IMR-90 (cell line): ENCODE measurements around the gene NR5A1. TPM values are rescaled to one million over a fixed set of nuclear protein-coding genes. Genes with fewer than 3 reads are reported as not detected.
A peak's percentile ranks its signal among the peaks of the same experiment; 100 is the strongest.

Source experiments
- ATAC-seq: fragments of 200-7000 bp; cut with Tn5 transposase; 2 replicates; pipeline ENCODE4 v1.9.1; 2020; ENCODE audit warnings: low read depth, mild to moderate bottlenecking, moderate library complexity
- BruUV-seq: library from RNA; stranded (reverse); fragments of 400-500 nt; replicated peaks from 2 replicates; lab custom pipeline; 2021; lab: Mats Ljungman, UMichigan
- CTCF ChIA-PET: fragments of 300-600 bp; formaldehyde crosslinking; extraction: SDS; loops from one replicate; lab custom pipeline; 2021; ENCODE audit warnings: antibody characterized with exemption; lab: Yijun Ruan, JAX
- POLR2A ChIA-PET: fragments of 300-600 bp; sonication (Branson Sonifier 250); formaldehyde crosslinking; loops from one replicate; lab custom pipeline; 2022; ENCODE audit warnings: antibody characterized with exemption; ENCODE audit not compliant: unreplicated experiment; lab: Charles Lee
- DNase-seq: peaks from one replicate; pipeline ENCODE4 v3.0.0; 2013
- H2AFZ ChIP-seq: replicated peaks from 2 replicates; pipeline ENCODE3; 2013; ENCODE audit warnings: low read length, mild to moderate bottlenecking; ENCODE audit not compliant: poor library complexity
- H2AK5ac ChIP-seq: 2 replicates; pipeline ENCODE4 v1.6.1; 2013; ENCODE audit warnings: low read depth, low read length, inconsistent platforms
- H2AK9ac ChIP-seq: replicated peaks from 2 replicates; pipeline ENCODE3; 2013; ENCODE audit warnings: mild to moderate bottlenecking, low read depth, low read length, moderate library complexity; ENCODE audit not compliant: poor library complexity
- H2BK120ac ChIP-seq: 2 replicates; pipeline ENCODE4 v1.6.1; 2013; ENCODE audit warnings: low read depth, low read length, inconsistent platforms
- H2BK15ac ChIP-seq: 3 replicates; pipeline ENCODE4 v1.6.1; 2013; ENCODE audit warnings: low read depth, low read length, inconsistent platforms
- H2BK20ac ChIP-seq: 2 replicates; pipeline ENCODE4 v1.6.1; 2013; ENCODE audit warnings: low read depth, mild to moderate bottlenecking, inconsistent platforms, low read length, moderate library complexity
- H2BK5ac ChIP-seq: 2 replicates; pipeline ENCODE4 v1.6.1; 2013; ENCODE audit warnings: mild to moderate bottlenecking, low read depth, low read length, inconsistent platforms; ENCODE audit not compliant: poor library complexity, severe bottlenecking
- H3K14ac ChIP-seq: replicated peaks from 2 replicates; pipeline ENCODE4 v1.6.1; 2013; ENCODE audit warnings: low read depth, low read length, inconsistent platforms
- H3K18ac ChIP-seq: 2 replicates; pipeline ENCODE4 v1.6.1; 2013; ENCODE audit warnings: low read depth, low read length, control low read depth
- H3K23ac ChIP-seq: 2 replicates; pipeline ENCODE4 v1.6.1; 2013; ENCODE audit warnings: low read depth, low read length, inconsistent platforms
- H3K27ac ChIP-seq: 2 replicates; pipeline ENCODE4 v1.5.1; 2013; ENCODE audit warnings: mild to moderate bottlenecking, control low read depth, low read length; ENCODE audit not compliant: insufficient read depth
- H3K27me3 ChIP-seq: 2 replicates; pipeline ENCODE4 v1.6.1; 2013; ENCODE audit warnings: low read length; ENCODE audit not compliant: control insufficient read depth, insufficient read depth
- H3K36me3 ChIP-seq: 2 replicates; pipeline ENCODE4 v1.6.1; 2013; ENCODE audit warnings: low read length, mixed read lengths; ENCODE audit not compliant: control insufficient read depth, insufficient read depth
- H3K4ac ChIP-seq: 2 replicates; pipeline ENCODE4 v1.6.1; 2013; ENCODE audit warnings: low read depth, low read length, inconsistent platforms
- H3K4me1 ChIP-seq: 2 replicates; pipeline ENCODE4 v1.6.1; 2013; ENCODE audit warnings: low read length, mixed read lengths; ENCODE audit not compliant: control insufficient read depth, insufficient read depth
- H3K4me2 ChIP-seq: 2 replicates; pipeline ENCODE4 v1.6.1; 2013; ENCODE audit warnings: low read depth, mild to moderate bottlenecking, control low read depth, low read length, moderate library complexity
- H3K4me3 ChIP-seq: 2 replicates; pipeline ENCODE4 v1.5.1; 2013; ENCODE audit warnings: low read depth, mild to moderate bottlenecking, control low read depth, low read length, moderate library complexity; ENCODE audit not compliant: insufficient read depth
- H3K56ac ChIP-seq: 2 replicates; pipeline ENCODE4 v1.6.1; 2013; ENCODE audit warnings: low read length, inconsistent platforms; ENCODE audit not compliant: insufficient read depth; ENCODE audit errors: extremely low read depth
- H3K79me1 ChIP-seq, 2 experiments: 2 replicates each; pipeline ENCODE4 v1.6.1; 2013; ENCODE audit warnings: low read length in 2 of 2, inconsistent platforms in 1 of 2, low read depth in 1 of 2
- H3K9ac ChIP-seq: 2 replicates; pipeline ENCODE4 v1.6.1; 2013; ENCODE audit warnings: low read depth, low read length, control low read depth
- H3K9me1 ChIP-seq: 2 replicates; pipeline ENCODE4 v1.6.1; 2013; ENCODE audit warnings: low read length, inconsistent platforms; ENCODE audit not compliant: insufficient read depth
- H3K9me3 ChIP-seq: 2 replicates; pipeline ENCODE4 v1.6.1; 2013; ENCODE audit warnings: low read length; ENCODE audit not compliant: control insufficient read depth, insufficient read depth
- H4K20me1 ChIP-seq: 2 replicates; pipeline ENCODE4 v1.6.1; 2013; ENCODE audit warnings: low read length, inconsistent platforms; ENCODE audit not compliant: insufficient read depth
- H4K5ac ChIP-seq: 2 replicates; pipeline ENCODE4 v1.6.1; 2013; ENCODE audit warnings: mild to moderate bottlenecking, low read depth, low read length, control low read depth
- H4K8ac ChIP-seq, 2 experiments: 2 replicates each; pipeline ENCODE4 v1.6.1; 2013; ENCODE audit warnings: low read depth in 2 of 2, low read length in 2 of 2, control low read depth in 1 of 2, inconsistent platforms in 1 of 2
- H4K91ac ChIP-seq: 2 replicates; pipeline ENCODE4 v1.6.1; 2013; ENCODE audit warnings: low read depth, low read length, inconsistent platforms; ENCODE audit not compliant: insufficient read depth
- BHLHE40 ChIP-seq: fragments of 150-350 bp; IDR thresholded peaks from 2 replicates; pipeline ENCODE4 v1.6.1; 2016; ENCODE audit warnings: mild to moderate bottlenecking, low read depth, low read length
- CHD1 ChIP-seq: IDR thresholded peaks from 2 replicates; pipeline ENCODE4 v1.6.1; 2012; ENCODE audit warnings: low read depth, low read length, improper control_type of control experiment
- ELK1 ChIP-seq: fragments of 150-350 bp; IDR thresholded peaks from 2 replicates; pipeline ENCODE4 v1.6.1; 2016; ENCODE audit warnings: low read depth, mild to moderate bottlenecking, low read length, moderate library complexity, borderline replicate concordance
- FOS ChIP-seq: fragments of 150-350 bp; IDR thresholded peaks from 2 replicates; pipeline ENCODE4 v1.6.1; 2016; ENCODE audit warnings: low read depth, low read length
- MAFK ChIP-seq: IDR thresholded peaks from 2 replicates; pipeline ENCODE4 v1.6.1; 2012; ENCODE audit warnings: low read depth, low read length, improper control_type of control experiment
- MAZ ChIP-seq: IDR thresholded peaks from 2 replicates; pipeline ENCODE4 v1.6.1; 2012; ENCODE audit warnings: low read depth, mild to moderate bottlenecking, low read length, improper control_type of control experiment, moderate library complexity, borderline replicate concordance
- MXI1 ChIP-seq: IDR thresholded peaks from 2 replicates; pipeline ENCODE4 v1.6.1; 2012; ENCODE audit warnings: low read depth, mild to moderate bottlenecking, low read length, moderate library complexity, borderline replicate concordance
- POLR2A ChIP-seq: IDR thresholded peaks from 2 replicates; pipeline ENCODE4 v1.6.1; 2012; ENCODE audit warnings: mild to moderate bottlenecking, low read depth, low read length
- RAD21 ChIP-seq: IDR thresholded peaks from 2 replicates; pipeline ENCODE4 v1.6.1; 2012; ENCODE audit warnings: low read length, improper control_type of control experiment
- RCOR1 ChIP-seq: IDR thresholded peaks from 2 replicates; pipeline ENCODE4 v1.6.1; 2012; ENCODE audit warnings: mild to moderate bottlenecking, low read length, improper control_type of control experiment; ENCODE audit not compliant: insufficient replicate concordance
- SMC3 ChIP-seq: fragments of 150-350 bp; IDR thresholded peaks from 2 replicates; pipeline ENCODE4 v1.6.1; 2016; ENCODE audit warnings: low read depth, mild to moderate bottlenecking, antibody characterized with exemption, low read length, moderate library complexity
- WGBS, 2 experiments: methylation state at CpG; one replicate each; pipeline versions ENCODE4 v1.1.5 to v1.1.7; 2013; ENCODE audit warnings: missing lambda C conversion rate in 2 of 2; ENCODE audit not compliant: insufficient read length in 1 of 2; ENCODE audit errors: extremely low coverage in 2 of 2; 5-methylcytosine and 5-hydroxymethylcytosine counted together
- dilution Hi-C: fragments of 300-500 bp; cut with HindIII; formaldehyde crosslinking; loops from one replicate; pipeline ENCODE4 v1.14.3; 2018; ENCODE audit warnings: low sequenced_read_pairs; ENCODE audit not compliant: unreplicated experiment
- in situ Hi-C: fragments of 300-500 bp; cut with MboI; formaldehyde crosslinking; loops from 3 replicates; pipeline ENCODE4 v1.14.3; 2019; ENCODE audit warnings: low sequenced_read_pairs, inconsistent platforms, mixed read lengths
- intact Hi-C: fragments of 100-400 bp; cut with micrococcal nuclease; formaldehyde crosslinking; loops from 2 replicates; pipeline ENCODE4 v1.10.0; 2022
- polyA plus RNA-seq, 3 experiments: library from polyadenylated mRNA; depleted of rRNA; stranded (reverse); fragments of >200 nt; gene quantifications; 2 replicates each; pipeline ENCODE4 v1.2.3, GENCODE V29; 2012; ENCODE audit warnings: low replicate concordance in 1 of 3
- total RNA-seq: library from RNA; depleted of rRNA; stranded (reverse); fragments of >200 nt; gene quantifications from 2 replicates; pipeline ENCODE4 v1.2.3, GENCODE V29; 2012

The NR5A1 gene
- total and polyA plus RNA-seq, 2 of the 4 experiments (the other 2 are of a cell fraction): not detected

- Histone ChIP-seq H2BK20ac (no peak overlapping the region), H3K4me1 (no peaks in the 10 kb centered on the region), H4K20me1 (no peaks in the 10 kb centered on the region), H2AK5ac (no peak overlapping the region), H2AK9ac (no peak overlapping the region), H3K23ac (no peak overlapping the region), H3K56ac (no peak overlapping the region), H3K4me2 (no peak overlapping the region), H3K18ac (no peak overlapping the region), H4K5ac (no peak overlapping the region), H2BK15ac (no peak overlapping the region), H3K27me3 (peaks cover 59% of the 10 kb centered on the region), H2BK5ac (no peak overlapping the region), H2BK120ac (no peak overlapping the region), H3K9me1 (no peaks in the 10 kb centered on the region), H4K91ac (no peak overlapping the region), H3K9me3 (no peaks in the 10 kb centered on the region), H3K27ac (no peak overlapping the region), H4K8ac (no peak overlapping the region), H3K79me1 (no peaks in the 10 kb centered on the region), H3K9ac (no peak overlapping the region), H3K4ac (no peak overlapping the region), H2AFZ (peak overlapping the region; percentile 87), H3K36me3 (no peaks in the 10 kb centered on the region), H3K4me3 (no peak overlapping the region), H3K14ac (no peak overlapping the region)
- BruUV-seq: no TSS peak
- dilution Hi-C loops (no loop called here), in situ Hi-C loops (no loop called here), intact Hi-C loops (no loop called here)
- DNase-seq (no peak), ATAC-seq (no peak)
- POLR2A ChIA-PET: no interaction called here
- 42% methylated on average over 8 of the region's 19 CpGs; no CpG with 5 or more reads in 1 of the 2 experiments for WGBS, 2 experiments
- CTCF ChIA-PET: no interaction called here
- TF ChIP-seq POLR2A: no peak
- no peak for TF ChIP-seq CHD1
- no peak for TF ChIP-seq SMC3
- no peak for TF ChIP-seq RCOR1
- TF ChIP-seq MXI1: no peak
- no peak for TF ChIP-seq BHLHE40
- TF ChIP-seq ELK1: no peak
- TF ChIP-seq MAFK: no peak
- TF ChIP-seq RAD21: no peak
- TF ChIP-seq MAZ: no peak
- TF ChIP-seq FOS: no peak
Observed at GRCh38 chr9:124450931-124451661, 56.1 kb downstream of the NR5A1 start.
